Measurements from ENCODE around the gene MUC6. TPM values are rescaled to one million over a fixed set of nuclear protein-coding genes. Genes with fewer than 3 reads are reported as not detected.

The MUC6 gene
- total RNA-seq, 5 donors from 2014 or later (not counting 1 experiment from before 2014, with no cell fraction given) = 0.09 to 0.30 (median 0.23) TPM; not detected in 2

DNA sequence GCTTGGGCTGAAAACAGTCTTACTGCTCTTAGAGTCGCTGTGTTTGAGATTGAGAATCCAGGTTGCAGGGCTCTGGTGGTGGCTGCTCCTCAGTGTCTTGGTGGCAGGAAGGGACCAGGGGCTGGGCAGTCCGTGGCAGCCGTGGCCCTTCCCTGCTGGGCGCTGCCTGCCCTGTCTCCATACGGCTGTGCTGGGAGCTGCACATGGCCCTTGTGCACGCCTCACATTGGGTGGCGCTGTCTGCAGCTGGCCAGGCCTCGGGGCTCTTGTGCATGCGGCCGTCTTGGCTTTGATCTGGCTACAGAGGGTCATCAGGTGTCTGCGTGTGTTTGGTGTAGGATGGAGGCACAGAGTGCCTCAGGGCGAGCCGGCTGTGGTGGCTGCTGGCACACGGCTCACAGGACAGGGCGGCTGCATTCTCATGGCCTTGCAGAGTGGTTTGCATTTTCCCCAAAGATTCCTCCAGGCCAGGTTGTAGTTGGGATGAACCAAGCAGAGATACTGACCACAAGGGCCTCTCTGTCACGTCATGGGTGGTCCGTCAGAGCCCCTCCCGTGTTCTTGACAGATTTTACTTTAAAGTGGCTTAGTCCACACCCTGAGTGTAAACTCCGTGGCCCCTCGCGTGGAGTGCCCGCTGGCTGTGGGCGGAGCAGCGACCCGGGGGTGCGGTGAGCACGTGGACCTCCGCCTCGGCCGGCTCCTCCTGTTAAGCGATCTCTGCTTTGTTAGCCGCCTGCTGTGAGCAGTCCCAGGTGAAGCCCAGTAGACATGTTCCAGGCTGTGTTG lies 34.7 kb downstream of the MUC6 start:
- H3K27ac Mint-ChIP-seq = no peak overlapping the region
- peaks cover 0 to 1% (median 0%) of the 10 kb centered on the region in 3 donors for H3K4me1 Mint-ChIP-seq
- Histone ChIP-seq H3K4me3 (ENCODE audit: control insufficient read depth in 1 of 2, extremely low read depth in 1 of 2, low read length in 1 of 2) (no peak overlapping the region), H3K27ac (ENCODE audit: low read length) (no peak overlapping the region), H3K36me3 (ENCODE audit: control insufficient read depth in 2 of 2, extremely low read depth in 1 of 2, insufficient read depth in 1 of 2, low read length in 1 of 2) (peaks cover 7 to 56% of the 10 kb centered on the region in 2 donors), H3K27me3 (replicated peaks in 1 of 2; ENCODE audit: control insufficient read depth in 2 of 2, extremely low read depth in 1 of 2, insufficient read depth in 2 of 2, low read length in 1 of 2) (no peaks in the 10 kb centered on the region), H3K9me3 (no peaks in the 10 kb centered on the region), H3K4me1 (ENCODE audit: control insufficient read depth in 1 of 2, extremely low read depth in 1 of 2, insufficient read depth in 2 of 2, low read length in 2 of 2) (no peaks in the 10 kb centered on the region)
- CTCF ChIA-PET = no interaction called here
- no peak for DNase-seq
- H3K36me3 Mint-ChIP-seq = peaks cover 46% of the 10 kb centered on the region
- no peak overlapping the region for H3K4me3 Mint-ChIP-seq
- 96% methylated on average over 27 of the region's 32 CpGs for WGBS (ENCODE audit: insufficient coverage)
- ATAC-seq (replicated peaks in 1 of 4) = no peak
- H3K27me3 Mint-ChIP-seq = no peaks in the 10 kb centered on the region
- no peaks in the 10 kb centered on the region for H3K9me3 Mint-ChIP-seq
- POLR2A ChIA-PET = no interaction called here

DNA sequence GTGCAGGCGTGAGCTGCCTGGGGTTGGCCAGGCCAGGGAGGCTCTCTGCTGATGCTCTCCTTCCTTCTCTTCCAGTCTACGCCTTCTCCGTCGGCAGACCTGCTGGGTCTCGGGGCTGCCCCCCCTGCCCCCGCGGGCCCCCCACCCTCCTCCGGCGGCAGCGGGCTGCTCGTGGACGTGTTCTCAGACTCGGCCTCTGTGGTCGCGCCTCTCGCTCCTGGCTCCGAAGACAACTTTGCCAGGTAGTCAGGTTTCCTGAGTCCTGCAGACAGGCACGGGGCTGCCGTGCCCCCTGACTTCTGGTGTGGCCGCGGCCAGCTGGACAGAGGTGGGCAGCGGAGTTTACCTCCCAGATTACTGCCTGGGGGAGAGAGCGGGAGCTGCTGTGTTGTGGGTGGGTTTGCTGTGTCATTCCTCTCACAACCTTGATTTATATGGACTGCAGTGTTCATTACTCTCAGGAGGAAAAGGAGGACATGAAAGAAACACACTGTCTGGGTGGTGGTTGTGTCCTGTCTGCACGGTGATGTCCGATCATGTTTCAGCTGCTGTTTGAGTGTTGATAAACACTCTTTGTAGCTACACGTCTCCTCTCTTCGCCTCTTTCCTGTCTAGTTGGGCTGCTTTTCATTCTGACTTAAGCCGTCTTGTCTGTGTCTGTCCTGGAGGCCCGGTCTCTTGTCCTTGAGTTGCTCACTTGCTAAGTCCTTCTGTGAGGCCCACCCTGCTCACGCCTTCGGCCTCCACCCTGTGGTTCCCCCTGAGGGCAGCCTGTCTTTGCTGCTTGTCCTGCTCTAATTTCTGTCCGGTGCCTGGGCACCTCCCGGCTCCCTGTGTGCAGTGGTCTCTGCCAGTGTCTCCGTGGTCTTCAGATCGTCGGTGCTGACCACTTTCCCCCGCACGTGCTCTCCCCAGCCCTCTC lies 35.9 kb downstream of the MUC6 start:
- Mint-ChIP-seq H3K36me3 (peaks cover 43% of the 10 kb centered on the region), H3K27ac (no peak overlapping the region), H3K27me3 (no peaks in the 10 kb centered on the region), H3K4me3 (no peak overlapping the region), H3K9me3 (no peaks in the 10 kb centered on the region), H3K4me1 (peaks cover 5 to 10% (median 8%) of the 10 kb centered on the region in 3 donors)
- ATAC-seq (replicated peaks in 1 of 4) (no peak), DNase-seq (no peak)
- POLR2A ChIA-PET = interaction anchor here in 1 of 2 donors (0.7 kb wide), 1 partner anchor 11 kb away, joined by 3 read pairs; no protein-coding TSS in a partner anchor
- 95% methylated on average over 21 of the region's 38 CpGs for WGBS (ENCODE audit: insufficient coverage)
- H3K27me3 ChIP-seq (replicated peaks in 1 of 2; ENCODE audit: control insufficient read depth in 2 of 2, extremely low read depth in 1 of 2, insufficient read depth in 2 of 2, low read length in 1 of 2) = no peaks in the 10 kb centered on the region
- no peaks in the 10 kb centered on the region for H3K4me1 ChIP-seq (ENCODE audit: control insufficient read depth in 1 of 2, extremely low read depth in 1 of 2, insufficient read depth in 2 of 2, low read length in 2 of 2)
- H3K9me3 ChIP-seq = no peaks in the 10 kb centered on the region
- CTCF ChIA-PET = no interaction called here
- peaks cover 7 to 57% of the 10 kb centered on the region in 2 donors for H3K36me3 ChIP-seq (ENCODE audit: control insufficient read depth in 2 of 2, extremely low read depth in 1 of 2, insufficient read depth in 1 of 2, low read length in 1 of 2)
- no peak overlapping the region for H3K4me3 ChIP-seq (ENCODE audit: control insufficient read depth in 1 of 2, extremely low read depth in 1 of 2, low read length in 1 of 2)
- no peak overlapping the region for H3K27ac ChIP-seq (ENCODE audit: low read length)

DNA sequence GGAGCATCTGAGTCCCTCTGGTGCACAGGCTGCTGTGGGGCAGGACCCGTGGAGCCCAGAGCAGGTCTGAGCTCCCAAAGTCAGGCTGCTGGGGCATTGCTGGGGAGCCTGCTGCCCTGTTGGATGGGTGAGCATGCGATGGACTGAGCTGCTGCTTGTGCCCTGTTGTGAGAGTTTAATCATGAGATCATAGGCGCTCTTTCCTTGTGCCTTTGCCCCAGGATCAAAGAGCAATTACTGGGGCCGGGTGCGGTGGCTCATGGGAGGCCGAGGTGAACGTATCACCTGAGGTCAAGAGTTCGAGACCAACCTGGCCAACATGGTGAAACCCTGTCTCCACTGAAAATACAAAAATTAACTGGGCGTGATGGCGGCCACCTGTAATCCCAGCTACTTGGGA lies 37.5 kb downstream of the MUC6 start:
- H3K27me3 ChIP-seq (replicated peaks in 1 of 2; ENCODE audit: control insufficient read depth in 2 of 2, extremely low read depth in 1 of 2, insufficient read depth in 2 of 2, low read length in 1 of 2) = no peaks in the 10 kb centered on the region
- Mint-ChIP-seq H3K27me3 (no peaks in the 10 kb centered on the region), H3K36me3 (peaks cover 38% of the 10 kb centered on the region), H3K4me1 (peaks cover 8 to 12% (median 11%) of the 10 kb centered on the region in 3 donors), H3K4me3 (no peak overlapping the region), H3K27ac (no peak overlapping the region), H3K9me3 (no peaks in the 10 kb centered on the region)
- CTCF ChIA-PET = interaction anchor here in 1 of 2 donors (0.5 kb wide), 1 partner anchor 24 kb away, joined by 4 read pairs; no protein-coding TSS in a partner anchor
- H3K4me1 ChIP-seq (ENCODE audit: control insufficient read depth in 1 of 2, extremely low read depth in 1 of 2, insufficient read depth in 2 of 2, low read length in 2 of 2) = peaks cover 0 to 6% of the 10 kb centered on the region in 2 experiments
- no peaks in the 10 kb centered on the region for H3K9me3 ChIP-seq
- no peak overlapping the region for H3K4me3 ChIP-seq (ENCODE audit: control insufficient read depth in 1 of 2, extremely low read depth in 1 of 2, low read length in 1 of 2)
- no peak overlapping the region for H3K27ac ChIP-seq (ENCODE audit: low read length)
- POLR2A ChIA-PET = no interaction called here
- no peak for DNase-seq
- no peak for ATAC-seq (replicated peaks in 1 of 4)
- peaks cover 4 to 56% of the 10 kb centered on the region in 2 donors for H3K36me3 ChIP-seq (ENCODE audit: control insufficient read depth in 2 of 2, extremely low read depth in 1 of 2, insufficient read depth in 1 of 2, low read length in 1 of 2)
- whole genome bisulfite sequencing (ENCODE audit: insufficient coverage) = 98% methylated on average over 7 of the region's 10 CpGs

DNA sequence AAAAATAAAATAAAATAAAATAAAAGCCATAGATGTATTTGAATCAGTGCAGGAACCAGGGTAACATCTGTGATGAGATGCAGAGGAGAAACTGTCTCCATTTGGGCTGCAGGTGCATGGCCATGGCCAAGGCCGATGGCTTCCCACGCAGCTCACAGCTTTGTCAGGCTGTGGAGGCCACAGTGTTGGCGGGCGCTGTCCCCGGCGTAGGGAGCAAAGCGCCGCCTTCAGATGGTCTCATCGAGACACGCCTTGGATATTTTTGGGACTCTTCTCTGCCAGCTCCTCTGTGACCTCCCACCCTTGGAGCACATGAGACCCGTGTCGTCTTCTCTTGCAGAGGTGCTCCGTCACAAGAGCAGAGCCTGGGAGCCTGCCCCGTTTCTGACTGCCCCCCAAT lies 38.6 kb downstream of the MUC6 start:
- Histone ChIP-seq H3K27ac (ENCODE audit: low read length) (no peak overlapping the region), H3K4me1 (ENCODE audit: control insufficient read depth in 1 of 2, extremely low read depth in 1 of 2, insufficient read depth in 2 of 2, low read length in 2 of 2) (peaks cover 0 to 6% of the 10 kb centered on the region in 2 experiments), H3K36me3 (ENCODE audit: control insufficient read depth in 2 of 2, extremely low read depth in 1 of 2, insufficient read depth in 1 of 2, low read length in 1 of 2) (peaks cover 13 to 56% of the 10 kb centered on the region in 2 donors), H3K27me3 (replicated peaks in 1 of 2; ENCODE audit: control insufficient read depth in 2 of 2, extremely low read depth in 1 of 2, insufficient read depth in 2 of 2, low read length in 1 of 2) (no peaks in the 10 kb centered on the region), H3K4me3 (ENCODE audit: control insufficient read depth in 1 of 2, extremely low read depth in 1 of 2, low read length in 1 of 2) (no peak overlapping the region), H3K9me3 (no peaks in the 10 kb centered on the region)
- ChIA-PET CTCF (no interaction called here), POLR2A (no interaction called here)
- no peaks in the 10 kb centered on the region for H3K27me3 Mint-ChIP-seq
- DNase-seq (no peak), ATAC-seq (replicated peaks in 1 of 4) (no peak)
- no peaks in the 10 kb centered on the region for H3K9me3 Mint-ChIP-seq
- 93% methylated on average over 5 of the region's 14 CpGs for WGBS (ENCODE audit: insufficient coverage)
- H3K27ac Mint-ChIP-seq = no peak overlapping the region
- peaks cover 32% of the 10 kb centered on the region for H3K36me3 Mint-ChIP-seq
- H3K4me3 Mint-ChIP-seq = no peak overlapping the region
- peaks cover 8 to 12% (median 11%) of the 10 kb centered on the region in 3 donors for H3K4me1 Mint-ChIP-seq

DNA sequence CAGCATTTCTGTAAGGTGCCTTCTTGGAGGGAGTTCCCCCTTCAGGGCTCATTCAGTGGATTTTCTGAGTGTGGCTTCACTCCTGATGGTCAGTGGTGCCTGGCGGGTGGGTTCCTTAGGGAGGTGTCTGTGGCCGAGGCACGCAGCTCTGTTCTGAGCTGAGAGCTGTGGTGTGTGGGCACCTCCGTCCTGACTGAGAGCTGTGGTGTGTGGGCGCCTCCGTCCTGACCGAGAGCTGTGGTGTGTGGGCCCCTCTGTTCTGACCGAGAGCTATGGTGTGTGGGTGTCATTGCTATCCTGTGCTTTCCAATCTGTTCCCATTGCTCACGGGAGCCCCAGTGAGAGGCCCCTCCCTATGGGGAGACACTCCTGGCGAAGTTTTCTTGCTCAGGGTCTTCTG lies 39.8 kb downstream of the MUC6 start:
- 83% methylated on average over 4 of the region's 10 CpGs for WGBS (ENCODE audit: insufficient coverage)
- H3K27me3 ChIP-seq (replicated peaks in 1 of 2; ENCODE audit: control insufficient read depth in 2 of 2, extremely low read depth in 1 of 2, insufficient read depth in 2 of 2, low read length in 1 of 2) = no peaks in the 10 kb centered on the region
- H3K36me3 ChIP-seq (ENCODE audit: control insufficient read depth in 2 of 2, extremely low read depth in 1 of 2, insufficient read depth in 1 of 2, low read length in 1 of 2) = peaks cover 16 to 57% of the 10 kb centered on the region in 2 donors
- no peaks in the 10 kb centered on the region for H3K9me3 ChIP-seq
- POLR2A ChIA-PET = no interaction called here
- no peak overlapping the region for H3K27ac ChIP-seq (ENCODE audit: low read length)
- H3K4me1 ChIP-seq (ENCODE audit: control insufficient read depth in 1 of 2, extremely low read depth in 1 of 2, insufficient read depth in 2 of 2, low read length in 2 of 2) = peaks cover 0 to 6% of the 10 kb centered on the region in 2 experiments
- Mint-ChIP-seq H3K9me3 (no peaks in the 10 kb centered on the region), H3K4me3 (no peak overlapping the region), H3K4me1 (peaks cover 11 to 12% (median 11%) of the 10 kb centered on the region in 3 donors), H3K27me3 (no peaks in the 10 kb centered on the region), H3K36me3 (peaks cover 29% of the 10 kb centered on the region), H3K27ac (peak overlapping the region in 1 of 2 donors; percentile 72)
- ATAC-seq (replicated peaks in 1 of 4) = no peak
- DNase-seq = no peak
- no peak overlapping the region for H3K4me3 ChIP-seq (ENCODE audit: control insufficient read depth in 1 of 2, extremely low read depth in 1 of 2, low read length in 1 of 2)
- CTCF ChIA-PET = no interaction called here

DNA sequence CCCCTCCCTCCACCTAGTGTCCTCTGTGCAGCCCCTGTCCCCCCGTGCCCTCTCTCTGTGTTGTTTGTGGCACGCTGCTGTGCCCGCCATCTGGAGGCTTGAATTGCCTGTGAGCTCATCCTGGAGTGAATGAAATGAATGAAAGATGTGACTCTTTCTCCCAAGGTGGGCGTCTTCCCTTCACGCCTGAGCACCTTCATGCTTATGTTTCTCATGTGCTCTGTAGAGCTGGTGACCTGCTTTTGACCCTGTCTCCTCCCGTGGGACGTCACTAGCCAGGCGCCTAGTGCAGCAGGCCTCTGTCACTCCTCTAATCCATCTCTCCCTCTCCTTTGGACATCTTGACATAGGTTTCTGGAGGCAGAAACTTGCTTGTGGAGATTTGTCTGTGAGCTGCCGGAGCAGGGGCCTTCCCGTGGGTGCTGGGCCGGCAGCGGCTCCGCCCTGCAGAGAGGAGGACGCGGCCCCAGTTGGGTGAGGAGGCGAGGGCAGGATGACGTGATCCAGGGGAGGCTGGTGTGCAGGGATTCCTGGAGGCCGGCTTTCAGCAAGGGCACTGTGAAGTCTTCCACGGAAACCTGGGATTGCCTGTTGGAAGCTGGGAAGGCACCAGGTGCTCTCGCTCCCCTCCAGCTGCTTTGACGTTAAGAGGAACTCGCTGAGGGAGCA lies 40.6 kb downstream of the MUC6 start:
- Mint-ChIP-seq H3K4me3 (no peak overlapping the region), H3K27ac (peak overlapping the region; percentile 75 to 87), H3K9me3 (no peaks in the 10 kb centered on the region), H3K27me3 (no peaks in the 10 kb centered on the region), H3K36me3 (peaks cover 25% of the 10 kb centered on the region), H3K4me1 (peaks cover 11 to 15% (median 11%) of the 10 kb centered on the region in 3 donors)
- Histone ChIP-seq H3K27me3 (replicated peaks in 1 of 2; ENCODE audit: control insufficient read depth in 2 of 2, extremely low read depth in 1 of 2, insufficient read depth in 2 of 2, low read length in 1 of 2) (no peaks in the 10 kb centered on the region), H3K4me3 (ENCODE audit: control insufficient read depth in 1 of 2, extremely low read depth in 1 of 2, low read length in 1 of 2) (no peak overlapping the region), H3K9me3 (no peaks in the 10 kb centered on the region), H3K27ac (ENCODE audit: low read length) (no peak overlapping the region), H3K4me1 (ENCODE audit: control insufficient read depth in 1 of 2, extremely low read depth in 1 of 2, insufficient read depth in 2 of 2, low read length in 2 of 2) (peaks cover 0 to 6% of the 10 kb centered on the region in 2 experiments), H3K36me3 (ENCODE audit: control insufficient read depth in 2 of 2, extremely low read depth in 1 of 2, insufficient read depth in 1 of 2, low read length in 1 of 2) (peaks cover 16 to 50% of the 10 kb centered on the region in 2 donors)
- ChIA-PET POLR2A (no interaction called here), CTCF (no interaction called here)
- DNase-seq (no peak), ATAC-seq (replicated peaks in 1 of 4) (no peak)
- WGBS (ENCODE audit: insufficient coverage) = 95% methylated on average over 13 of the region's 22 CpGs
